GM23248 (cell line): ENCODE measurements around the gene GSTT2.
"Not testable (repeated sequence)": the region's sequence is repeated elsewhere in the genome, so short reads cannot be mapped to it uniquely, and the experiment has no call there.

Experiments
- EZH2 ChIP-seq: fragments of 200-600 bp; sonication (generic); IDR thresholded peaks from 2 replicates; pipeline ENCODE4 v1.6.1; 2018; ENCODE audit warnings: antibody characterized with exemption, mild to moderate bottlenecking; ENCODE audit not compliant: insufficient read depth, poor library complexity, severe bottlenecking
- EZH2phosphoT487 ChIP-seq: fragments of 200-600 bp; sonication (generic); IDR thresholded peaks from 2 replicates; pipeline ENCODE4 v1.6.1; 2018; ENCODE audit warnings: antibody characterized with exemption, moderate library complexity, mild to moderate bottlenecking, low read depth; ENCODE audit not compliant: insufficient read depth

- TF ChIP-seq EZH2, EZH2phosphoT487: not testable (repeated sequence)
Measured at GRCh38 chr22:23979557-23980240, at the start of gene GSTT2.
